ENCODE measurements around the gene MREG. TPM values are rescaled to one million over a fixed set of nuclear protein-coding genes. Genes with fewer than 3 reads are reported as not detected.

The MREG gene
- polyA plus RNA-seq, 3 donors: 0.14 to 0.47 TPM; not detected in 1

DNA sequence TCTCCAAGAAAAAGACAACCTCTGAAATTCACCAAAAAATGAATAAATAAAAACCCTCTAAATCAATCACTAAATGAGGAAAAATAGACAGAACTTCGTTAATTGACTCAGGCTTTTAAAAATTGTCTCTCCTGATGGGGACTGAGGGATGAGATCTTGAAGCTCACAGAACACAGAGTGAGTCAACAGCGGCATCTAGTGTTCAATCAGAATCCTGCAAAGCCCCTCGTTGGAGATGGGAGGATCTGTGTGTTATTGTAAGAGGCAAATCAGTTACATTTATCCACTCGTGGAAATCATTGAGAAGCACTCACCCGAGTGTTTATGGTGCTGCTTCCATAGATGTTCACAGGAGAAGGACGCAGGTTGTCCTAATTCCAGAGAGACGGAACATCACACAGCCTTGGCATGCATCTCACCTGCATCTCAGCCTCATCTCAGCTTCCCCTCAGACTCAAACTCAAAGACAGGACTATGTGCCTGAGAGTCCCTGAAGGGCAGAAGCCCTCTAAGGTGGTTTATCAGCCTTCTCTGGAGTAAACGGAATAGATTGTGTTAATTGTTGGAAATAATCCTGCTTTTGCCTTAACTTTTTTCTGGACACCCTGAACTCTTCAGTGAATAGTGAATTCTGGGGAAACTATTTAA is 82.0 kb downstream of the MREG start:
- Histone ChIP-seq H2AFZ (ENCODE audit: insufficient read depth, low read depth, low read length, poor library complexity, severe bottlenecking) (no peak overlapping the region), H3K27me3 (ENCODE audit: control insufficient read depth in 2 of 2, insufficient read depth in 2 of 2, low read length in 2 of 2) (no peaks in the 10 kb centered on the region), H4K20me1 (ENCODE audit: insufficient read depth, low read length) (no peaks in the 10 kb centered on the region), H3K9me3 (replicated peaks in 1 of 2; ENCODE audit: control insufficient read depth in 1 of 2, insufficient read depth in 1 of 2, low read length in 2 of 2) (no peaks in the 10 kb centered on the region), H3K79me2 (ENCODE audit: insufficient read depth, low read length) (no peaks in the 10 kb centered on the region), H3K4me2 (replicated peaks; ENCODE audit: extremely low read depth, low read length, poor library complexity, severe bottlenecking) (no peak overlapping the region), H3K36me3 (replicated peaks in 1 of 2; ENCODE audit: control insufficient read depth in 1 of 2, insufficient read depth in 2 of 2, low read length in 2 of 2) (no peaks in the 10 kb centered on the region), H3K9ac (ENCODE audit: insufficient read depth, low read length, poor library complexity, severe bottlenecking) (no peak overlapping the region), H3K4me1 (ENCODE audit: control insufficient read depth in 1 of 2, insufficient read depth in 2 of 2, low read length in 2 of 2) (peaks cover 0 to 8% of the 10 kb centered on the region in 2 donors), H3K27ac (ENCODE audit: low read depth in 1 of 2, low read length in 2 of 2) (no peak overlapping the region), H3K4me3 (replicated peaks in 1 of 3; ENCODE audit: low read depth in 2 of 3, low read length in 3 of 3) (no peak overlapping the region)
- Mint-ChIP-seq H3K9me3 (no peaks in the 10 kb centered on the region), H3K27me3 (ENCODE audit: low read depth in 3 of 3) (peaks cover 0 to 11% (median 11%) of the 10 kb centered on the region in 3 donors), H3K27ac (no peak overlapping the region), H3K4me3 (no peak overlapping the region), H3K4me1 (peaks cover 11% of the 10 kb centered on the region), H3K36me3 (no peaks in the 10 kb centered on the region)
- WGBS (ENCODE audit: insufficient coverage): 21% methylated on average over 4 of the region's 8 CpGs
- TF ChIP-seq, protein P1, sequence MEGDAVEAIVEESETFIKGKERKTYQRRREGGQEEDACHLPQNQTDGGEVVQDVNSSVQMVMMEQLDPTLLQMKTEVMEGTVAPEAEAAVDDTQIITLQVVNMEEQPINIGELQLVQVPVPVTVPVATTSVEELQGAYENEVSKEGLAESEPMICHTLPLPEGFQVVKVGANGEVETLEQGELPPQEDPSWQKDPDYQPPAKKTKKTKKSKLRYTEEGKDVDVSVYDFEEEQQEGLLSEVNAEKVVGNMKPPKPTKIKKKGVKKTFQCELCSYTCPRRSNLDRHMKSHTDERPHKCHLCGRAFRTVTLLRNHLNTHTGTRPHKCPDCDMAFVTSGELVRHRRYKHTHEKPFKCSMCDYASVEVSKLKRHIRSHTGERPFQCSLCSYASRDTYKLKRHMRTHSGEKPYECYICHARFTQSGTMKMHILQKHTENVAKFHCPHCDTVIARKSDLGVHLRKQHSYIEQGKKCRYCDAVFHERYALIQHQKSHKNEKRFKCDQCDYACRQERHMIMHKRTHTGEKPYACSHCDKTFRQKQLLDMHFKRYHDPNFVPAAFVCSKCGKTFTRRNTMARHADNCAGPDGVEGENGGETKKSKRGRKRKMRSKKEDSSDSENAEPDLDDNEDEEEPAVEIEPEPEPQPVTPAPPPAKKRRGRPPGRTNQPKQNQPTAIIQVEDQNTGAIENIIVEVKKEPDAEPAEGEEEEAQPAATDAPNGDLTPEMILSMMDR (IDR thresholded peaks at IDR 0.05): peak; percentile 94
- intact Hi-C loops (cut with micrococcal nuclease): loop anchor here in 1 of 2 donors (5.0 kb wide), 1 partner anchor 479 kb away; no protein-coding TSS in a partner anchor
- DNase-seq: peak; percentile 38 to 65 (median 50)

DNA sequence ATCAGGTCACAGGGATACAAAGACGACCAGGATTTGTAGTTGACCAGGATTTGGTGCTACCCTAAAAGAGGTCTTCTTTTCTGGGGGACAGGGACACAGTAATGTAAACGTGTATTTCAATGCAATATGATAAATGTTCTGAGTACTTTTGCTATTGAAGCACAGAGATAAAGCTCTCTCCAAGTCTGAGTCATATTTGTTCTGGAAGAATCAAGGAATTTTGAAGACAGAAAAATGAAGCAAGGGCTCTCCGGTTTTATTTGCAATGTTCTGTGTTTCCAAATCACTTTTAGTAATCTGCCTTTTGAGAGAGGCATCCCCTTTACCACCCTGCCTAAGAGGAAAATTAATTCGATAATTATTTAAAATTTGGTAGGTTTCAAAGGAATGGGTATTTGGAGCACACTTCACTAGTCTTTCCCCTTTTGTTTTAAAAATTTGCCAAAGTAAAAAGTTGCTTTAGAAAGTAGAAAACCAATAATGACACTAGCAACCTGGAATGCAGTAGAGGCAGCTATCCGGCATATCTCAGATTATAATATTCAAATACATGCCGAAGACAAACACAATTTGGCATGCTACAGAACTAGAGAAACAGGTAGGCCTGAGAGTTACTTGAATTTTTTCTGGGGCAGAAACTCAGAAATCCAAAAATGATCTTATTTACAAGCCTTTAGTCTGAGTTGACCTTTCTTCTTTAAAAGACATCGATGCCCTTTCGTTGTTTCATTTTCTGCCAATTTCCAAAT is 82.7 kb downstream of the MREG start:
- H3K4me2 ChIP-seq (replicated peaks; ENCODE audit: extremely low read depth, low read length, poor library complexity, severe bottlenecking): no peak overlapping the region
- peak overlapping the region in 1 of 7 donors; percentile 3 for H3K27ac Mint-ChIP-seq
- H3K9me3 Mint-ChIP-seq: no peaks in the 10 kb centered on the region
- no peak overlapping the region for H3K4me3 Mint-ChIP-seq
- no peaks in the 10 kb centered on the region for H3K36me3 ChIP-seq (replicated peaks in 1 of 2; ENCODE audit: control insufficient read depth in 1 of 2, insufficient read depth in 2 of 2, low read length in 2 of 2)
- intact Hi-C loops (cut with micrococcal nuclease): loop anchor here in 1 of 2 donors (5.0 kb wide), 1 partner anchor 478 kb away; no protein-coding TSS in a partner anchor
- WGBS (ENCODE audit: insufficient coverage): 100% methylated on average over 1 of the region's 8 CpGs
- TF ChIP-seq, protein P1 (IDR thresholded peaks at IDR 0.05): no peak
- H3K4me1 Mint-ChIP-seq: peaks cover 15% of the 10 kb centered on the region
- H3K36me3 Mint-ChIP-seq: no peaks in the 10 kb centered on the region
- H3K27me3 ChIP-seq (ENCODE audit: control insufficient read depth in 2 of 2, insufficient read depth in 2 of 2, low read length in 2 of 2): no peaks in the 10 kb centered on the region
- no peak overlapping the region for H3K4me3 ChIP-seq (replicated peaks in 1 of 3; ENCODE audit: low read depth in 2 of 3, low read length in 3 of 3)
- H3K9ac ChIP-seq (ENCODE audit: insufficient read depth, low read length, poor library complexity, severe bottlenecking): no peak overlapping the region
- H4K20me1 ChIP-seq (ENCODE audit: insufficient read depth, low read length): no peaks in the 10 kb centered on the region
- no peak overlapping the region for H3K27ac ChIP-seq (ENCODE audit: low read depth in 1 of 2, low read length in 2 of 2)
- no peak overlapping the region for H2AFZ ChIP-seq (ENCODE audit: insufficient read depth, low read depth, low read length, poor library complexity, severe bottlenecking)
- H3K79me2 ChIP-seq (ENCODE audit: insufficient read depth, low read length): no peaks in the 10 kb centered on the region
- DNase-seq: no peak
- peaks cover 0 to 8% of the 10 kb centered on the region in 2 donors for H3K4me1 ChIP-seq (ENCODE audit: control insufficient read depth in 1 of 2, insufficient read depth in 2 of 2, low read length in 2 of 2)
- no peaks in the 10 kb centered on the region for H3K9me3 ChIP-seq (replicated peaks in 1 of 2; ENCODE audit: control insufficient read depth in 1 of 2, insufficient read depth in 1 of 2, low read length in 2 of 2)
- peaks cover 0 to 11% (median 11%) of the 10 kb centered on the region in 3 donors for H3K27me3 Mint-ChIP-seq (ENCODE audit: low read depth in 3 of 3)
